NT2/D1 (cell line): ENCODE measurements around the gene GRIN1.

Source experiments
- DNase-seq: peaks from one replicate; pipeline ENCODE4 v3.0.0-alpha.2; 2011; ENCODE audit warnings: low read depth, low spot score
- H3K27me3 ChIP-seq: 2 replicates; pipeline ENCODE4 v1.6.0; 2011; ENCODE audit warnings: mild to moderate bottlenecking; ENCODE audit not compliant: insufficient read length, insufficient read depth
- H3K36me3 ChIP-seq: 2 replicates; pipeline ENCODE4 v1.6.1; 2011; ENCODE audit warnings: mild to moderate bottlenecking, low read length, mixed read lengths; ENCODE audit not compliant: insufficient read depth, insufficient read length
- H3K4me1 ChIP-seq: 2 replicates; pipeline ENCODE4 v1.5.1; 2011; ENCODE audit not compliant: insufficient read depth, insufficient read length
- H3K4me3 ChIP-seq: 2 replicates; pipeline ENCODE4 v1.5.1; 2011; ENCODE audit warnings: low read depth; ENCODE audit not compliant: insufficient read length
- H3K9ac ChIP-seq: 2 replicates; pipeline ENCODE4 v1.6.0; 2011; ENCODE audit warnings: low read depth; ENCODE audit not compliant: insufficient read length
- H3K9me3 ChIP-seq: 2 replicates; pipeline ENCODE4 v1.5.1; 2011; ENCODE audit warnings: mild to moderate bottlenecking, low read length; ENCODE audit not compliant: insufficient read depth
- SUZ12 ChIP-seq: IDR thresholded peaks from 2 replicates; pipeline ENCODE4 v1.6.1; 2011; ENCODE audit not compliant: insufficient read length, insufficient read depth; ENCODE audit errors: extremely low read depth
- YY1 ChIP-seq: IDR thresholded peaks from 2 replicates; pipeline ENCODE4 v1.6.1; 2011; ENCODE audit not compliant: insufficient read length, insufficient read depth
- ZNF274 ChIP-seq: IDR thresholded peaks from 2 replicates; pipeline ENCODE4 v1.6.1; 2011; ENCODE audit warnings: mild to moderate bottlenecking, low read depth, low read length

The GRIN1 gene

GRCh38 chr9:137168904-137169856 is 30.2 kb downstream of the GRIN1 start:
- no peak for TF ChIP-seq YY1
- TF ChIP-seq SUZ12, result peak; percentile 45
- TF ChIP-seq ZNF274, result no peak
- DNase-seq, result peak; percentile 54
- Histone ChIP-seq H3K36me3 (peaks cover 3% of the 10 kb centered on the region), H3K4me1 (peaks cover 29% of the 10 kb centered on the region), H3K9ac (peak overlapping the region; percentile 85), H3K9me3 (no peaks in the 10 kb centered on the region), H3K4me3 (peak overlapping the region; percentile 60), H3K27me3 (peaks cover 78% of the 10 kb centered on the region)

- peaks cover 8% of the 10 kb centered on the region for H3K36me3 ChIP-seq
- H3K4me3 ChIP-seq, result peak within 1 kb of the TSS; percentile 60
- H3K9ac ChIP-seq, result peak within 1 kb of the TSS; percentile 85
- no peaks in the 10 kb centered on the region for H3K9me3 ChIP-seq
- DNase-seq, result no peak
- no peak for TF ChIP-seq ZNF274
- no peak for TF ChIP-seq SUZ12
- no peak for TF ChIP-seq YY1
- peaks cover 70% of the 10 kb centered on the region for H3K27me3 ChIP-seq
- peaks cover 28% of the 10 kb centered on the region for H3K4me1 ChIP-seq
These were observed 31.0 kb downstream of the GRIN1 start, which contains the start of gene LRRC26 for GRCh38 chr9:137169896-137170358. TSS of gene LRRC26 (minus strand) at chr9:137170051. CDS start at chr9:137169943, 108 bp downstream.

- Histone ChIP-seq H3K9ac (peak overlapping the region; percentile 85), H3K36me3 (peaks cover 9% of the 10 kb centered on the region), H3K9me3 (no peaks in the 10 kb centered on the region), H3K4me1 (peaks cover 28% of the 10 kb centered on the region), H3K27me3 (peaks cover 63% of the 10 kb centered on the region), H3K4me3 (no peak overlapping the region)
- no peak for TF ChIP-seq SUZ12
- TF ChIP-seq ZNF274, result no peak
- TF ChIP-seq YY1, result no peak
- no peak for DNase-seq
These were observed 31.7 kb downstream of the GRIN1 start for GRCh38 chr9:137170486-137171148.

- no peak for TF ChIP-seq ZNF274
- no peak for TF ChIP-seq YY1
- TF ChIP-seq SUZ12, result no peak
- no peak for DNase-seq
- Histone ChIP-seq H3K9me3 (no peaks in the 10 kb centered on the region), H3K4me1 (peaks cover 26% of the 10 kb centered on the region), H3K36me3 (peaks cover 9% of the 10 kb centered on the region), H3K9ac (no peak overlapping the region), H3K27me3 (peaks cover 56% of the 10 kb centered on the region), H3K4me3 (no peak overlapping the region)
These were observed 32.4 kb downstream of the GRIN1 start for GRCh38 chr9:137171149-137171900.

- Histone ChIP-seq H3K27me3 (peaks cover 38% of the 10 kb centered on the region), H3K9me3 (no peaks in the 10 kb centered on the region), H3K36me3 (peaks cover 21% of the 10 kb centered on the region), H3K4me3 (no peak overlapping the region), H3K9ac (no peak overlapping the region), H3K4me1 (peaks cover 23% of the 10 kb centered on the region)
- no peak for DNase-seq
- TF ChIP-seq ZNF274, result no peak
- TF ChIP-seq YY1, result no peak
- no peak for TF ChIP-seq SUZ12
These were observed 34.2 kb downstream of the GRIN1 start for GRCh38 chr9:137172901-137173795.

- no peak overlapping the region for H3K9ac ChIP-seq
- H3K36me3 ChIP-seq, result peaks cover 29% of the 10 kb centered on the region
- no peaks in the 10 kb centered on the region for H3K9me3 ChIP-seq
- H3K27me3 ChIP-seq, result peaks cover 29% of the 10 kb centered on the region
- peaks cover 23% of the 10 kb centered on the region for H3K4me1 ChIP-seq
- H3K4me3 ChIP-seq, result no peak overlapping the region
- TF ChIP-seq SUZ12 (no peak), YY1 (no peak), ZNF274 (no peak)
- no peak for DNase-seq
These were observed 35.1 kb downstream of the GRIN1 start for GRCh38 chr9:137173796-137174664.
